ENCODE measurements around the gene SLCO1B3. TPM values are rescaled to one million over a fixed set of nuclear protein-coding genes. Genes with fewer than 3 reads are reported as not detected.

The SLCO1B3 gene, protein sequence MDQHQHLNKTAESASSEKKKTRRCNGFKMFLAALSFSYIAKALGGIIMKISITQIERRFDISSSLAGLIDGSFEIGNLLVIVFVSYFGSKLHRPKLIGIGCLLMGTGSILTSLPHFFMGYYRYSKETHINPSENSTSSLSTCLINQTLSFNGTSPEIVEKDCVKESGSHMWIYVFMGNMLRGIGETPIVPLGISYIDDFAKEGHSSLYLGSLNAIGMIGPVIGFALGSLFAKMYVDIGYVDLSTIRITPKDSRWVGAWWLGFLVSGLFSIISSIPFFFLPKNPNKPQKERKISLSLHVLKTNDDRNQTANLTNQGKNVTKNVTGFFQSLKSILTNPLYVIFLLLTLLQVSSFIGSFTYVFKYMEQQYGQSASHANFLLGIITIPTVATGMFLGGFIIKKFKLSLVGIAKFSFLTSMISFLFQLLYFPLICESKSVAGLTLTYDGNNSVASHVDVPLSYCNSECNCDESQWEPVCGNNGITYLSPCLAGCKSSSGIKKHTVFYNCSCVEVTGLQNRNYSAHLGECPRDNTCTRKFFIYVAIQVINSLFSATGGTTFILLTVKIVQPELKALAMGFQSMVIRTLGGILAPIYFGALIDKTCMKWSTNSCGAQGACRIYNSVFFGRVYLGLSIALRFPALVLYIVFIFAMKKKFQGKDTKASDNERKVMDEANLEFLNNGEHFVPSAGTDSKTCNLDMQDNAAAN
- total RNA-seq, result 0.46 TPM

GRCh38 chr12:20810487-20810886, at the start of gene SLCO1B3:
TSS of gene SLCO1B3 (plus strand) at chr12:20810705. CDS start at chr12:20815739, 5,034 bp downstream.

Small RNA genes lying within 50 kb of the gene (small RNA-seq; reads per million reads assigned to genes)
- not detected for gene AC011604.1

Other genes with a start within 250 kb of the SLCO1B3 start
- 21.5 TPM for gene SLCO1C1, start 115.4 kb upstream of the SLCO1B3 start, total RNA-seq

Data from diencephalon (tissue), 1 donor.